Activated T-cell treated with anti-CD3 and anti-CD28 coated beads for 48 hours (primary cell): ENCODE measurements around the gene SKIDA1.

ENCODE experiments used
- DNase-seq: peaks from one replicate; pipeline ENCODE4 v3.0.0-alpha.2; 2020; ENCODE audit warnings: low read depth

The SKIDA1 gene

GRCh38 chr10:21482821-21483220 is 42.7 kb downstream of the SKIDA1 start:
- DNase-seq = no peak

GRCh38 chr10:21481407-21481806 is 44.1 kb downstream of the SKIDA1 start:
- no peak for DNase-seq

GRCh38 chr10:21479570-21480315 is 45.7 kb downstream of the SKIDA1 start:
- no peak for DNase-seq

- no peak for DNase-seq
These were observed 50.1 kb downstream of the SKIDA1 start for GRCh38 chr10:21475393-21475792.

- DNase-seq = no peak
These were observed 51.9 kb downstream of the SKIDA1 start for GRCh38 chr10:21473541-21473940.

GRCh38 chr10:21473135-21473534 is 52.3 kb downstream of the SKIDA1 start:
- no peak for DNase-seq

- DNase-seq = no peak
These were observed 57.4 kb downstream of the SKIDA1 start for GRCh38 chr10:21468086-21468485.

GRCh38 chr10:21467633-21468032 is 57.8 kb downstream of the SKIDA1 start:
- no peak for DNase-seq

- DNase-seq = no peak
These were observed 61.3 kb downstream of the SKIDA1 start for GRCh38 chr10:21464134-21464533.
